Nephron progenitor cell (in vitro differentiated cells): ENCODE results near the gene ZNF362.

Source experiments
- DNase-seq: peaks from one replicate; pipeline ENCODE4 v3.0.0; 2021
- H3K27ac Mint-ChIP-seq: 2 replicates; pipeline ENCODE4 v1.8.0; 2021; ENCODE audit warnings: mild to moderate bottlenecking, moderate library complexity, mixed read lengths
- H3K27me3 Mint-ChIP-seq: 2 replicates; pipeline ENCODE4 v1.8.0; 2021; ENCODE audit warnings: mild to moderate bottlenecking, low read depth, mixed read lengths; ENCODE audit not compliant: poor library complexity
- H3K36me3 Mint-ChIP-seq: 2 replicates; pipeline ENCODE4 v1.8.0; 2021; ENCODE audit warnings: low read depth, mixed read lengths
- H3K4me1 Mint-ChIP-seq: 2 replicates; pipeline ENCODE4 v1.8.0; 2021; ENCODE audit warnings: mixed read lengths
- H3K4me3 Mint-ChIP-seq: 2 replicates; pipeline ENCODE4 v1.8.0; 2021; ENCODE audit warnings: mild to moderate bottlenecking, moderate library complexity, mixed read lengths
- H3K9me3 Mint-ChIP-seq: 2 replicates; pipeline ENCODE4 v1.8.0; 2021; ENCODE audit warnings: mild to moderate bottlenecking, moderate library complexity, mixed read lengths
- CTCF ChIP-seq: fragments of 200-600 bp; sonication (generic); IDR thresholded peaks from 2 replicates; pipeline ENCODE4 v1.5.0; 2021; ENCODE audit warnings: antibody characterized with exemption

The ZNF362 gene

GRCh38 chr1:33337441-33337840 is 81.1 kb downstream of the ZNF362 start:
- Mint-ChIP-seq H3K27me3 (no peaks in the 10 kb centered on the region), H3K4me1 (peaks cover 89% of the 10 kb centered on the region), H3K36me3 (peaks cover 39% of the 10 kb centered on the region), H3K4me3 (no peak overlapping the region), H3K9me3 (no peaks in the 10 kb centered on the region), H3K27ac (no peak overlapping the region)
- no peak for DNase-seq
- no peak for TF ChIP-seq CTCF

- Mint-ChIP-seq H3K27me3 (no peaks in the 10 kb centered on the region), H3K27ac (peak overlapping the region; percentile 96), H3K4me1 (peaks cover 89% of the 10 kb centered on the region), H3K4me3 (no peak overlapping the region), H3K36me3 (peaks cover 33% of the 10 kb centered on the region), H3K9me3 (no peaks in the 10 kb centered on the region)
- no peak for TF ChIP-seq CTCF
- DNase-seq = no peak
Measured at GRCh38 chr1:33338048-33338439, 81.8 kb downstream of the ZNF362 start.

GRCh38 chr1:33338440-33339211 is 82.3 kb downstream of the ZNF362 start:
- Mint-ChIP-seq H3K4me1 (peaks cover 89% of the 10 kb centered on the region), H3K27me3 (no peaks in the 10 kb centered on the region), H3K9me3 (no peaks in the 10 kb centered on the region), H3K27ac (peak overlapping the region; percentile 96), H3K4me3 (peak overlapping the region; percentile 49), H3K36me3 (peaks cover 29% of the 10 kb centered on the region)
- no peak for DNase-seq
- TF ChIP-seq CTCF = no peak

DNA sequence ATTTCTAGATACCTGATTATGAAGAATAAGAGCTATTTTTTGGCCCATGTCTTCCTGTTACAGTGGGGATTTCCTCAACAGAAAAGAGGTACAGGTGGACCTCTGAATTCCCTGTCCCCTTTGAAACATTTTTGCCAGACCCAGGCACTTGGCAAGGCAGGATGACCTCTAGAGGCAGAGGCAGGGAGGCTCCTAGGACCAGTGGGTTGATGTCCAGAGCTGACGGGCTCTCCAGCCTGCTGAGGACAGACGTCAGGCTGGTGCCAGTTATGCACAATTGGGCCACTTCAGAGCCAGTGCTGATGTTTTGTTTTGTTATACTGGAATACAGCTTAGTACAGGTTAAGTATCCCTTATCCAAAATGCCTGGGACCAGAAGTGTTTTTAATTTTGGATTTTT is 83.1 kb downstream of the ZNF362 start:
- no peaks in the 10 kb centered on the region for H3K9me3 Mint-ChIP-seq
- peaks cover 28% of the 10 kb centered on the region for H3K36me3 Mint-ChIP-seq
- no peak overlapping the region for H3K4me3 Mint-ChIP-seq
- H3K27me3 Mint-ChIP-seq = no peaks in the 10 kb centered on the region
- peaks cover 89% of the 10 kb centered on the region for H3K4me1 Mint-ChIP-seq
- TF ChIP-seq CTCF = no peak
- H3K27ac Mint-ChIP-seq = peak overlapping the region; percentile 96
- DNase-seq = no peak

DNA sequence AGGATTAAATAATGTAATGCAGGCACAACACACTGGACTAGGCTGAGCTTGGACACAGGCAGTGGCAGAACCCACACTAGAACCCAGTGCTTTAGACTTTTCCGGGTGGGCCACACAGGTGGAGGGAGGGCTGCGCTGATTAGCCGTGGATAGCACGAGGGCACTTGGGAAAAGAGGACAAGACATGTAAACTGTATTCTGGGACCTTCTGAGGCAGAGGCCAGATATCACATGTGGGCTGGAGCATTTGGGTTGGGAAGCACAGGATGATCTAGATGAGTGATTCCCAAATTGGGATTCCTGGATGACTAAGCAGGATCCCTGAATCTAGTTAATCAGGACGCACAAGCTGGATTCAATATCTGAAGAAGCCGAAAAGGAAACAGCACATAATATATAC is 84.9 kb downstream of the ZNF362 start:
- Mint-ChIP-seq H3K36me3 (peaks cover 25% of the 10 kb centered on the region), H3K27ac (peak overlapping the region; percentile 18), H3K4me1 (peaks cover 97% of the 10 kb centered on the region), H3K27me3 (no peaks in the 10 kb centered on the region), H3K9me3 (no peaks in the 10 kb centered on the region), H3K4me3 (no peak overlapping the region)
- no peak for DNase-seq
- no peak for TF ChIP-seq CTCF

DNA sequence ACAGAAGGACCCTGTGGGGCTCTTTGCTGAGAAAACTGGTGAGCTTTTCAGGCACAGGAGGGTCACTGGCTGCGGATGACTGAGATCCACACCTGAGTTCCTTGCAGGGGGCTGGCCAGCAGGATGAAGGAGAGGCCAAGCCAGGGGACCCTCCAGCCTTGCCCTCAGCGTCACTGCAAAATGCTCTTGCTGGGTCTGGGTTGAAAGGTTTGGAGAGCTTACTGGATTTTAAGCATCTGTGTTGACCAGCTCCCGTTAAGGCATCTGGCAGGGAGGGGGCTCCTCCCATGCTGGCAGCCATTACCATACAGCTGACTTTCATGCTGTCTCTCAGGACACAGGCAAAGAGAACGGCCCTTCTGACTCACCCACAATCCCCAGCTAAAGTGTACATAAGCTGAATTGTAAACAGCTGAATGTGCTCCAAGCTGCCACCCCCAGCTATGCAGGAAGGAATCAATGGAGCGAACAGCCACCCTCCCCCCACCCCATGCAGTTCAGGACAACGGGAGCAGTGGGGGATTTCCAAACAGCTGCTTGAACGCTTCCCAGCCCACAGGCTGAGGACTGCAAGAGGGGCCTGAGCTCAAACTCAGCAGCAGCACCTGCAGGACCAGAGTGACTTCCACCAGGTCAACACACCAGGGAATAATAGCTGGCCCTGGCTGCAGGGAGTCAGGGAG is 85.9 kb downstream of the ZNF362 start:
- DNase-seq = peak; percentile 43
- H3K4me3 Mint-ChIP-seq = peak overlapping the region; percentile 41

More for the DNA sequence above, 85.9 kb downstream of the ZNF362 start:
- Mint-ChIP-seq H3K27me3 (no peaks in the 10 kb centered on the region), H3K27ac (peak overlapping the region; percentile 90), H3K36me3 (peaks cover 25% of the 10 kb centered on the region), H3K9me3 (no peaks in the 10 kb centered on the region), H3K4me1 (peaks cover 99% of the 10 kb centered on the region)
- TF ChIP-seq CTCF = no peak
